ENCODE results near the gene RPS29. TPM values are rescaled to one million over a fixed set of nuclear protein-coding genes. Genes with fewer than 3 reads are reported as not detected.

RPS29 gene
- total and polyA plus RNA-seq, 2 of the 13 experiments (the other 11 are each of a cell fraction or from before 2014, with no cell fraction given): 4,303 to 8,215 TPM

- H3K4me2 ChIP-seq (ENCODE audit: low read depth, low read length): no peak overlapping the region
- peaks cover 11 to 28% of the 10 kb centered on the region in 2 experiments for H3K36me3 ChIP-seq (replicated peaks in 1 of 2; ENCODE audit: control insufficient read depth in 1 of 2, insufficient read depth in 2 of 2, low read length in 2 of 2)
- H4K20me1 ChIP-seq (ENCODE audit: insufficient read depth, low read length): peaks cover 57% of the 10 kb centered on the region
- peaks cover 30% of the 10 kb centered on the region for H3K4me1 ChIP-seq (ENCODE audit: insufficient read depth, low read length)
- ChIA-PET POLR2A (interaction anchor here (2.3 kb wide), 1 partner anchor 39 kb away, joined by 8 read pairs; the partner anchor contains the start of genes MGAT2 and RPL36AL), CTCF (ENCODE audit: low intra/inter-chr PET ratio, low total read pairs) (no interaction called here)
- in situ Hi-C loops (cut with HindIII; ENCODE audit: extremely low pct_ligation_motif_present, low pct_unique_long_range_greater_than_20kb) (no loop called here), intact Hi-C loops (cut with micrococcal nuclease; ENCODE audit: unreplicated experiment) (no loop called here)
- H3K79me2 ChIP-seq (ENCODE audit: insufficient read depth, low read length): peaks cover 61% of the 10 kb centered on the region
- no peak overlapping the region for H3K27ac ChIP-seq (ENCODE audit: extremely low read length, insufficient read depth, low read length)
- H3K9me3 ChIP-seq (ENCODE audit: low read length): no peaks in the 10 kb centered on the region
- DNase-seq (ENCODE audit: low spot score) (no peak), ATAC-seq (no peak), FAIRE-seq (no peak)
- WGBS (ENCODE audit: low lambda C conversion rate): 93% methylated on average over 9 of the region's 9 CpGs
- H3K27me3 ChIP-seq (ENCODE audit: control insufficient read depth in 1 of 2, insufficient read depth in 2 of 2, low read length in 2 of 2): no peaks in the 10 kb centered on the region; a peak in 1 of 5 replicates
- no peak overlapping the region for H3K9ac ChIP-seq (ENCODE audit: insufficient read depth, low read depth, low read length)
- TF ChIP-seq MTA3 (CRISPR knock-in tag; IDR thresholded peaks at IDR 0.05) (no peak), EHMT2 (IDR thresholded peaks at IDR 0.05; ENCODE audit: borderline replicate concordance, low read depth, low read length) (no peak), POLR2G (IDR thresholded peaks at IDR 0.05; ENCODE audit: low read depth, low read length) (peak; percentile 68), MAFK (conservative IDR thresholded peaks at IDR 0.05 in 1 of 2, IDR thresholded peaks at IDR 0.05 in 1 of 2; ENCODE audit: low read length in 2 of 2) (no peak), ZXDC (CRISPR knock-in tag; IDR thresholded peaks at IDR 0.05) (no peak), POLR2A (IDR thresholded peaks at IDR 0.05; ENCODE audit: insufficient read depth in 1 of 2, low read depth in 2 of 2, low read length in 2 of 2) (peak; percentile 9 to 23; a peak in 1 of 4 replicates), TCF12 (IDR thresholded peaks at IDR 0.05) (no peak), TCF12 (CRISPR knock-in tag; IDR thresholded peaks at IDR 0.05) (no peak), ZNF362 (CRISPR knock-in tag; IDR thresholded peaks at IDR 0.05; ENCODE audit: borderline replicate concordance) (peak; percentile 46; the same call in 1 of the 2 replicates), POLR2AphosphoS2 (IDR thresholded peaks at IDR 0.05; ENCODE audit: low read depth, low read length) (peak; percentile 8; the same call in 1 of the 2 replicates), RBM22 (optimal IDR thresholded peaks at IDR 0.05; ENCODE audit: low read length) (peak; percentile 93), REPIN1 (CRISPR knock-in tag; IDR thresholded peaks at IDR 0.05; ENCODE audit: borderline replicate concordance, low read depth) (0 out of 2 replicates have a peak, but pooled peaks have one; percentile 28), HCFC1 (IDR thresholded peaks at IDR 0.05; ENCODE audit: low read depth, low read length) (no peak)
- no peak overlapping the region for H2AFZ ChIP-seq (ENCODE audit: low read length)
- no TSS peak for BruUV-seq (replicated peaks)
- no peak overlapping the region for H3K4me3 ChIP-seq (replicated peaks in 1 of 3; ENCODE audit: insufficient read depth in 1 of 3, low read depth in 2 of 3, low read length in 3 of 3)
Observed at GRCh38 chr14:49581209-49582112, 4.7 kb downstream of the RPS29 start.
